ENCODE data around the gene F7.

GRCh38 chr13:113135281-113135760, 29.7 kb downstream of the F7 start:
- TF ChIP-seq SUZ12 (IDR thresholded peaks at IDR 0.05; ENCODE audit: extremely low read depth, insufficient read depth, insufficient read length): no peak
- TF ChIP-seq YY1 (IDR thresholded peaks at IDR 0.05; ENCODE audit: insufficient read depth, insufficient read length): no peak
